Activated CD4-positive, alpha-beta T cell treated with anti-CD3 and anti-CD28 coated beads, Interleukin-2, amount 50 U/mL, for 48 hours (primary cell): ENCODE measurements around the gene YAE1.
"Not testable (repeated sequence)": the region's sequence is repeated elsewhere in the genome, so short reads cannot be mapped to it uniquely, and the experiment has no call there.

Source experiments
- DNase-seq, 2 experiments: peaks; one replicate each; pipeline ENCODE4 v3.0.0-alpha.2; 2020

YAE1 gene, protein sequence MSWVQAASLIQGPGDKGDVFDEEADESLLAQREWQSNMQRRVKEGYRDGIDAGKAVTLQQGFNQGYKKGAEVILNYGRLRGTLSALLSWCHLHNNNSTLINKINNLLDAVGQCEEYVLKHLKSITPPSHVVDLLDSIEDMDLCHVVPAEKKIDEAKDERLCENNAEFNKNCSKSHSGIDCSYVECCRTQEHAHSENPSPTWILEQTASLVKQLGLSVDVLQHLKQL

DNA sequence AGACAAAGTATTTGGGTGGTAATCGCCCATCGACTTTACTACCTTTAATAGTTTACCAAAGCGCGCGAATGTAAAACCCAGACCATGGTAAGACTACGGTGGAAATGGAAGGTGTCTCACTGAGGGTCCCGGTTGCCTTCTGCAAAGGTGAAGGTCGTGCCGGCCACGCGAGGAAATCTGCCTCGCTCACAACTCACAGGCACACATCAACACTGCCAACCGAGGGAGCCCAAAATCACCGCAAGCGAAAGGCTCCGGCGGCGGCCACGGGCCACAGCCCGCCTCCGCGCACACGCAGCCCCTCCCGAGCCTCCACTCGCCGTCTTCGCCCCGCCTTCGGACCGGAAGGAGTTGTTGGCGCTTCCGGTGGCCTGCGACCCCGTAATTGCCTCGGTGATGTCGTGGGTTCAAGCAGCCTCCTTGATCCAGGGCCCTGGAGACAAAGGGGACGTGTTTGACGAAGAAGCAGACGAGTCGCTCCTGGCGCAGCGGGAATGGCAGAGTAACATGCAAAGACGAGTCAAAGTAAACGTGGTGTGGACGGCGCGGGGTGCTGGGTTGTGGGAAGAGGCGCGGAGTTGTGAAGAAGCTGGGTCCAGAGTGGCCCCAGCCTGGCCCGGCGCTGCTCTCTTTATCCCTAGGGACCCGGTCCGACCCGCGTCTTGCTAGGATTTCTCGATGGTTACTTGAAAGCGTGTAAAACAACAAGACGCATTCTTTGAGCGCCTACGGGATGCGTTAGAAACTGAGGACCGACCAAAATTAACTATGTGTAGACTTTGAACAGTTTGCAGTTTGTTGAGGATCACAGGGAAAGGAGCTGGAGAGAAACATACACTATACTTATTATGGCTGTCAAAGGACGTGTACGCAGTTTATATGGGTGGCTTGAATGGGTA is at the start of gene YAE1:
Gene YAE1, plus strand, starts transcription at position 382 of the 899 bp plus-strand sequence. Its CDS starts 15 bp downstream, at position 397.
- peak; percentile 85 to 89 for DNase-seq

- no peak for DNase-seq
Observed at GRCh38 chr7:39516498-39516897, 49.7 kb upstream of the YAE1 start.

DNA sequence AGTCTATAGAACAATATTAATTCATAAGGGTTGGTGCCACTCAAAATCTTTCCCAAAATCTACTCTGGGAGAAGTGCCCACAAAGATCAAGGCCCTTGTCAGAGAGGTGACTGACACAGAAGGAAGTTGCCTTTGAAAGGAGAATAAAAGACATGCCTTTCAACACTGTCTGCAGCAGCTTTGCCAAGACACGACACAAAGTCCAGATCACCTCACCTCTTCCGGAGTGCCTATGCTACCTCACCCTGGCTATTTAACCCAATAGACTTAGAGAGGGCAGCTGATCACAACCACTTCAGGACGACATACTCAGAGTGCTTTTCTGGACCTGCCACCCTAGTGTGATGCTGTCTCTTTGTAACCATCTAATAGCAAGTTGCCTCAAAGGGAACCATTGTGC is 49.0 kb upstream of the YAE1 start:
- no peak for DNase-seq

DNA sequence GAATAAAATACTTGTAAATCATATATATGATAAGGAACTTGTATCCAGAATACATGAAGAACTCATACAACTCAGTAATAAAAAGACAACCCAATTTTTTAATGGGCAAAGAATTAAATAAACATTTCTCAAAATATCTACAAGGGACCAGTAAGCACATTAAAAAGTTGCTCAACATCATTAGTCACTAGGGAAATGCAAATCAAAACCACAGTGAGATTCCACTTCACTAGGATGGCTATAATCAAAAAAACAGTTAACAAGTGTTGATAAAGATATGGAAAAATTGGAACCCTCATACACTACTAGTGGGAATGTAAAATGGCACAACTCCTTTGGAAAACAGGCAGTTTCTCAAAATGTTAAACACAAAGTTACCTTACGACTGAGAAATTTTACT is 40.3 kb upstream of the YAE1 start:
- DNase-seq = no peak

DNA sequence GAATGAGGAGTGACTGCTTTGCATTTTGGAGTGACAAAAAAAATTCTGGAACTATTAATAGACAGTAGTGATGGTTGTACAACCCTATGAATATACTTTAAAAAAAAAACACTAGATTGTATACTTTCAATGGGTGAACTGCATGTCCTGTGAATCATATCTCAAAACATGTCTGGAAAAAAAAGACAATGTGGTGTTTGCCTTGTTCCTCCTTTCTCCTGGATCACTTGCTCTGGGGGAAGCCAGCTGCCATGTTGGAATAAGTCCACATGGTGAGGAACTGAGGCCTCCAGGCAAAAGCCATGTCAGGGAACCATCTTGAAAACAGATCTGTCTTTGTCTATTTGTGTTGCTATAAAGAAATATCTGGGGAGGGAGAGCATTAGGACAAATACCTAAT is 39.5 kb upstream of the YAE1 start:
- DNase-seq = no peak

GRCh38 chr7:39527296-39527695 is 38.9 kb upstream of the YAE1 start:
- no peak for DNase-seq

DNA sequence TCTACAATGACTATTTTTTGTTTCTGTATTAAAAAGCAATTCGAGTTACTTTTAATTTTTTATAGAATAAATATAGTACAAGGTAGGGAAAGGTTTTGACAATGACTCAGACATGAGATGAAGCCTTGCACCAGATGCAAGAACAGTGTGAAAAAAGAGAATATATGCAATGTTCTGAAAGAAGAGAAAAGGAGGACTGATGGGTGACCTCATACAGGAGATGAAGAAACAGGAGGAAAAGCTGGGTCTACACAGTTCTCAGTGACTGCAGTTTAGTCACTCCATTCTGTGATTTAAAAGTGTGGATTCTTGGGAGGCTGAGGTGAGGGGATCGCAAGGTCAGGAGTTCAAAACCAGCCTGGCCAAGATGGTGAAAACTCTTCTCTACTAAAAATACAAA is 38.3 kb upstream of the YAE1 start:
- no peak for DNase-seq

DNA sequence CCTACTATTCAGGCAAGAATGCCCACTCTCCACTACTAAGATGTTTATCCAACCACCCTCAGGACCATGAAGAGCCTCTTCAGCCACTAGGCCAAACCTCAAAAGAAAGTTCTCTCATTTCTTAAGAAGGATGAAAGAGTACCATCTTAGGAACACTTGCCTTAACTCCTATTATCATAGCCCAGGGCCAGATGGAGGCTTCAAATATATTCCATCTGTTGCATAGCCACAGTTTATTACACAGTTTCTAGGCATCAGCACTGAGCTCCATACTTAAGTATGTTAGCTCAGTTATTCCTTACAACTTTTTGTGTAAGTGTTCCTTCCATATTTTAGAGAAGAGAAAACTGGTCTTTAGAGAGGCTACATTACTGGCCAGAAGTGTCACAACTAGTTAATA is 37.4 kb upstream of the YAE1 start:
- no peak for DNase-seq

DNA sequence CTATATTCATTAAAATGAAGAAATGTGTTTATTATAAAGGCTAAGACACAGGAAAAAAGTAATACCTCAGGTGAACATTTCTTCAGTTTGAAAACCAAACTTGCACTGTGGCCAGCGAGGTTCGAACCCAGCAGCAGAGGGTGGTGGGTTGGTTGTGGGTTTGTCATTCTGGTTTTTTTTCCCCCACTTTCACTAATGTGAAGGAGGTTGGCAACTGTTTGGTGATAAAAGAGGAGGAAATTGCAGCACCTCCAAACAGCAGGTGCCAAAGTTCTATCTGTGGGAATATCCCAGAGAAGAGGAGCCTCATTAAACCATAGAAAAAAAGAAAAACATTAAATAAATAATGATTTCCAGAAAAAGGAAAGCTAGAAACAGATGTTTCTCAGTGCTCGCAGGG is 36.6 kb upstream of the YAE1 start:
- no peak for DNase-seq

DNA sequence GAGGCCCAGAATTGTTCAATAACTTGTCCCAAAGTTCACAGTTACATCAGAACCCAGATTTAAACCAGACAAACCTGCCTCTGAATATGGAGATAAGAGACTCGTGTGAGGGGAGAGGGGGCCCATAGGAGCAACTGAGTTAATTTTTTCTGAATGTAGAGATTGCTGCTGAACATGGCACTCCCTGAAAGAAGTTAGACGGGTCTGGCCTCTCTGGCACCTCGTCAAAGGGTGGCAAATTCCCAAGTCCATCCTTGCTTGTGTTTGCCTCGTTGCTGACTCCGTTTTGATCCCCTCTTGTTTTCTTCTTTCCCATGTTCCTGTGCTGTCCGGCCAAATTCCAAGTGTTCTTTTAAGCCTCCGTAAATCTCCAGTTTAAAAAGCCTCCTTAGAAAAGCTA is 35.2 kb upstream of the YAE1 start:
- no peak for DNase-seq

DNA sequence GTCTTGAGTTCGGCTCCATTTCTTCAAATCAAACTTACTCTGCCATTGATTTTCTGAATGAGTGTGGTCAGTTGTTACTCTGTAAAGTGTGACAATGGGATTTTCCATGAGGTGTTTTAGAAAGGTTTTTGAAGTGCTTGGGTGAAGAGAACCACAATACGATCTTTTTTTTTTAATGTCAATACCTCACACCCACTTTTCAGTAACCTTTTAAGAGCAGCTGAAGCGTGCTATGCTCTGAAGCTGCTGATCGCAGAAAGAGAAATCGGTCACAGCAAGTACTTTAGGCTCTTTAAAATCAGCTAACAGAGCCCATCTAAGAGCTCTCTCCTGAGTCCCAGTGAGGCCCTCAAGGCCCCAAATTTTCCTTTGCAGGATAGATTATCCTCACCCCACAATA is 34.4 kb upstream of the YAE1 start:
- no peak for DNase-seq

- DNase-seq = no peak
Observed at GRCh38 chr7:39532832-39533231, 33.4 kb upstream of the YAE1 start.

DNA sequence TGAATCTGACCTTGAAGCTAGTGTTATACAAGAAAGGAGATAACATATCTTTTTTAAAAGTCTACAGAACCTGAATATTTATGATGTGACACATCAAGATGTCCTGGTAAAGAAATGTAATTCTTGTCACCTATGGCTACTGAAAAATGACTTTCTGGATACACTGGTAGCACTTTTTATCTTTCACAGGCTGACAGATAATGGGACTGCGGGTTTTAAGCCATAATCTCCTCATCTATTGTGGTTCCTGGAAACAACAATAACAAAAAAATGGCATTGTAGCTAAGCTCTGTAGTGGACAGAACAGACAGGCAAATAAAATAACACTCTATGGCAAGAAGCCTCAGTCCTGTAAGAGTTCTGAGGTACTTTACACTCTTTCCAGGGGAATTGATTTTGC is 31.6 kb upstream of the YAE1 start:
- DNase-seq = no peak

DNA sequence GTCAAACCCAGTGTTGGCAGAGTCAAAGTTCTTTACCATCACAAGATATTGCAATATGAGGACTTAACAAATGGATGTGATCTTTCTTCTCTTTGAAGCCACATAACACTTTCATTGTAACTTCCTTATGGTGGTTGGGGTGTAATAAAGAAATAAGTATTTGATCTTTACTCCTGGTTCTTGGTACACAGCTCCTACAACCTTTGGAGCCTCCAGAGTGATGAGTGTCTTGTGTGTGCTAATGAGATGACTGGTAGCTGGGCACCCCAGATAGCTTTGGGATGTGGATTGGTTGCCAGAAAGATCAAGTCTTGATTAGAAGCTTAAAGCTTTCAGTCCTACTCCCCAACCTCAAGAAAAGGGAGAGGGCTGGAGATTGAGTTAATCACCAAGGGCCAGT is 31.1 kb upstream of the YAE1 start:
- DNase-seq = no peak

DNA sequence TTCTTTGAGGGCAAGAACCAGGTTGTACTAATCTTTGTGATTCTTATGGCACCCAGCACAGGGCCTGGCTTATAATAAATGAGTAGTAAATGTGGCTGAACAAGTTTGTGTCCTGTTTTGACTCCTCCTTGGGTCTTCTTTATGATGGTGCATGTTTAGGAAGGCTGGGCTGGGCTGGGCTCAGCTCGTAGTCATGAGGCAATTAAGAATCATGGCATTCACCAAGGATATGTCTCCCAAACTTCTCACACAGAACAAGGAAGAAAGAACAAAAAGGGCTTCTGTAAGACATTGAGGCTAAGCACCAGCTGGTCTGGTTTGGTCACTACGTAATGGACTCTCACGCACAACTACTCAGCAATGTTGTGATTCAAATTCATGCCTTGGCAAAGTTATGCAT is 30.5 kb upstream of the YAE1 start:
- no peak for DNase-seq

- no peak for DNase-seq
Observed at GRCh38 chr7:39536951-39537350, 29.3 kb upstream of the YAE1 start.

- no peak for DNase-seq
Observed at GRCh38 chr7:39539816-39540215, 26.4 kb upstream of the YAE1 start.

DNA sequence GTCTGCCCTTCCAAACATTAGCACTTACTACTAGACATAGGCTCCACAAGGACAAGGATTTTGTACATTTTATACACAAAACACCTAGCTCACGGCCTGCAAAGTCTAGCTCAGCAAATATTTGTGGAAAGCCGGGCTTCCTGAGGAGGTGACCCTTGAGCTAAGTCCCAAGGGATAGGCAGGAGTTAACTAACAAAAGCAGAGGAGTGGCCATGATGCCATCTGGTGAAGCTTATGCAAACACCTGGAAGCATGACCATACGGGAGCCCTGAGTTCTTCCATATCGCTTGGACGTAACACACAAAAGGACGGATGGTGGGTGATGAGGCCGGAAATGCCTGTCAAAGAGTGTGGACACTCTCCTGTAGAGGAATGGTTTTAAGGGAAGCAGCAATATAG is 25.9 kb upstream of the YAE1 start:
- DNase-seq = no peak

GRCh38 chr7:39541511-39541910 is 24.7 kb upstream of the YAE1 start:
- DNase-seq = no peak

DNA sequence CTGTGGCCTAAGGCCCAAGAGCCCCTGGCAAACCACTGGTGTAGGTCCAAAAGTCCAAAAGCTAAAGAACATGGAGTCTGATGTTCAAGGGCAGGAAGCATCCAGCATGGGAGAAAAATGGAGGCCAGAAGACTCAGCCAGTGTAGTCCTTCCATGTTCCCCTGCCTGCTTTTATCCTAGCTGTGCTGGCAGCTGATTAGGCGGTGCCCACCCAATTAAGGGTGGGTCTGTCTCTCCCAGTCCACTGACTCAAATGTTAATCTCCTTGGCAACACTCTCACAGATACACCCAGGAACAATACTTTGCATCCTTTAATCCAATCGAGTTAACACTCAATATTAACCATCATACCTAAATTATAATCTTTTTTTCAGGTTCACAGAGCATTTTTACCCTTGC is 21.4 kb upstream of the YAE1 start:
- not testable (repeated sequence) for DNase-seq

DNA sequence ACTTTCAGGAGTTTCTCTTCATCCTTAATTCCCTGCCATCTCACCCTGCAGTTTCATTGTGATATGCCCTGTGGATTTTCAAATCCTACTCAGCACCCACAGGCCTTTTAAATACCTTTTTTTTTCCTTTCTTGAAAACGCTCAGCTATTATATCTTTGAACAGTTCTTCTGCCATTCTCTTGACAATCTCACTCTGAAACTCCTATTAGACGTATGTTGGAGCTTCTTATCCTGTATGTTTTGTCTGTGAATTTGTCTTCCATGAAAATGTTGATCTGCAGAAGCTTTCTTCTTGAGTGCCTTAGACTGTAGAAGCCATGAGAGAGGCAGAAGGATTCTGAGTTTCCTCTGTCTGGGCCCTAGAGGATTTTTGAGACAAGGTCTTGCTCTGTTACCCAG is 18.9 kb upstream of the YAE1 start:
- DNase-seq = no peak

GRCh38 chr7:39550411-39550810 is 15.8 kb upstream of the YAE1 start:
- DNase-seq = no peak

DNA sequence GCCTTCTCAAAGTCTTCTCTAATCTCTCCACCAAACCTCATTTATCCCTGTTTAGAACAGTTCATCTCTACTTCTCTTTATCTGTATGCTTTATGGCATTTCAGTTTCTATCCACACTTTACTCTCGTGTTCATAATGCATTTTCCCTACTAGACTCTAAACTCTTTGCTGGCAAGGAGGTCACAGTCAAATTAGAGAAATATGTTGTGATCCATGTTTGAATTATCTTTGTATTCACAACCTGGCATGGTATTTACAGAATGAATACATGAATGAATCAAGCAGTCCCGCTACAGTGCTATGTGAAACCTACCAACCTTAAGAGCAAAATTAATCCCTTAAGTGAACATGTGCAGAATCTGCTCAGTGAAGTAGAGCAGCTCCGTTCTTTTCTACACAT is 12.8 kb upstream of the YAE1 start:
- DNase-seq = no peak

- DNase-seq = no peak
Observed at GRCh38 chr7:39554583-39555165, 11.5 kb upstream of the YAE1 start.
